ENCODE results near the gene ARHGAP19.

- TF ChIP-seq CTCF (conservative IDR thresholded peaks at IDR 0.05; ENCODE audit: low read depth, low read length) = no peak
- no peak for TF ChIP-seq EZH2 (IDR thresholded peaks at IDR 0.05; ENCODE audit: borderline replicate concordance, low read depth, low read length, poor library complexity, severe bottlenecking)
These were observed 28.1 kb upstream of the ARHGAP19 start for GRCh38 chr10:97320480-97321031.

All from A673 (cell line).